Smooth muscle cell (in vitro differentiated cells): ENCODE data around the gene NRP1. TPM values are rescaled to one million over a fixed set of nuclear protein-coding genes. Genes with fewer than 3 reads are reported as not detected.
A peak's percentile ranks its signal among the peaks of the same experiment; 100 is the strongest.

Experiments used
- DNase-seq: peaks from one replicate; lab custom pipeline; 2025; ENCODE audit not compliant: unreplicated experiment; lab: John Stamatoyannopoulos, UW
- H2AFZ ChIP-seq: fragments of 200-600 bp; sonication (generic); 2 replicates; pipeline ENCODE4 v1.6.0; 2016; ENCODE audit warnings: antibody characterized with exemption, low read depth, mild to moderate bottlenecking
- H3F3A ChIP-seq: fragments of 200-600 bp; sonication (generic); 2 replicates; pipeline ENCODE4 v1.6.0; 2017; ENCODE audit warnings: antibody characterized with exemption, low read depth
- H3K27ac ChIP-seq: fragments of 200-600 bp; sonication (generic); 2 replicates; pipeline ENCODE4 v1.5.1; 2016; ENCODE audit warnings: low read depth, mild to moderate bottlenecking
- H3K27me3 ChIP-seq: fragments of 200-600 bp; sonication (generic); 2 replicates; pipeline ENCODE4 v1.6.1; 2016; ENCODE audit warnings: low read depth, mild to moderate bottlenecking
- H3K36me3 ChIP-seq: fragments of 200-600 bp; sonication (generic); 2 replicates; pipeline ENCODE4 v1.5.1; 2016; ENCODE audit warnings: low read depth
- H3K4me1 ChIP-seq: fragments of 200-600 bp; sonication (generic); 2 replicates; pipeline ENCODE4 v1.5.1; 2016; ENCODE audit warnings: low read depth
- H3K4me2 ChIP-seq: fragments of 200-600 bp; sonication (generic); 2 replicates; pipeline ENCODE4 v1.6.0; 2016; ENCODE audit warnings: mild to moderate bottlenecking
- H3K4me3 ChIP-seq: fragments of 200-600 bp; sonication (generic); 2 replicates; pipeline ENCODE4 v1.5.1; 2016; ENCODE audit warnings: mild to moderate bottlenecking
- H3K79me2 ChIP-seq: fragments of 200-600 bp; sonication (generic); 2 replicates; pipeline ENCODE4 v1.6.0; 2016; ENCODE audit warnings: low read depth, mild to moderate bottlenecking
- H3K9ac ChIP-seq: fragments of 200-600 bp; sonication (generic); 2 replicates; pipeline ENCODE4 v1.6.0; 2016; ENCODE audit warnings: low read depth
- H3K9me3 ChIP-seq: fragments of 200-600 bp; sonication (generic); replicated peaks from 2 replicates; pipeline ENCODE4 v1.5.1; 2016; ENCODE audit warnings: low read depth
- H4K20me1 ChIP-seq: fragments of 200-600 bp; sonication (generic); 2 replicates; pipeline ENCODE4 v1.6.0; 2016; ENCODE audit warnings: low read depth
- CTCF ChIP-seq: fragments of 200-600 bp; sonication (generic); IDR thresholded peaks from 2 replicates; pipeline ENCODE4 v1.5.1; 2017; ENCODE audit warnings: borderline replicate concordance, mild to moderate bottlenecking, antibody characterized with exemption; ENCODE audit not compliant: insufficient read depth, poor library complexity, severe bottlenecking
- WGBS: methylation state at CpG from one replicate; pipeline ENCODE4 v1.1.7; 2016; ENCODE audit warnings: low lambda C conversion rate; 5-methylcytosine and 5-hydroxymethylcytosine counted together
- polyA plus RNA-seq: library from polyadenylated mRNA; unstranded; fragments of >200 nt; fragmentation: Nextera tagmentation; extraction: Ambion mirVana; gene quantifications from 2 replicates; pipeline ENCODE4 v1.2.1, GENCODE V29; 2016
- total RNA-seq: library from RNA; depleted of rRNA; stranded (reverse); fragments of >200 nt; gene quantifications from 2 replicates; pipeline ENCODE4 v1.2.3, GENCODE V29; 2014

NRP1 gene
- total and polyA plus RNA-seq, 2 experiments from 2014 or later, result 74.8 to 80.4 TPM

DNA sequence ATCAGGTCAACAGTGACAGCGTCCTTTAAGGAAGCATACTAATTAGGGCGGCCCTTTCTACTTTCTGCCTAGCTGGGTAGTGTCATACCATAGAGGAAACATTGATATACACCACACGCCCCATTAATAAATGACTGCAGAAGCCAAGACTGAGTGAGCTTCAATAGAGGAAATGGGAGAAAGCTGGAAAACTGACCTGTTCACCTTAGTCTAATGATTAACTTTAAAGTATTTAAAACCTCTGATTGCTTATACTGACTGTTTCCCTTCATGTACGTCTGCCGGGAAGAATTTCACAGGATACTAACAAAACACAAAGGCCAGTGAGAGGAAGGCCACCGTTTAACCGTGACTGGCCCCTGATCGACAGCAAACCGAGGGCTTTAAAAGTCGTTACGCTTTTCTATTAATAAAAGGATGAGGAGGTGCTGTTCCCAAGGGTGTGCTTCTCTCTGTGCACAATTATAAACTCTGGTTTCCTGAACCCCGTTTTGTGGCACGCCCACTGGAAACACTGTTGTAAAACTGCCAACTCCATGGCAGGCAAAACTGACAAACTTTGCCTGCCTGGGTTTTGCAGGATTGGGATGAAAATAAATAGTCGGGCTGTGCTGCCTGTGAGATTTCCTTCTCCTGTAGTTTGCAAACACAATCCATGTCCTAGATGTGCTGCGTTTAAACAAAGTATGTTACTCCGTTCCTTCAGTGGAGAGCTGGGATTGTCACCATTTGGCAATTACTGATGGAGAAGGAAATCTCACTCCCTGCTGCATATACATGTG lies 137.6 kb downstream of the NRP1 start:
- Histone ChIP-seq H4K20me1 (no peaks in the 10 kb centered on the region), H3K36me3 (no peaks in the 10 kb centered on the region), H2AFZ (no peak overlapping the region), H3K4me2 (no peak overlapping the region), H3K9me3 (no peaks in the 10 kb centered on the region), H3K27ac (peak overlapping the region; percentile 20), H3F3A (peaks cover 28% of the 10 kb centered on the region), H3K9ac (no peak overlapping the region), H3K79me2 (no peaks in the 10 kb centered on the region), H3K4me3 (no peak overlapping the region), H3K27me3 (no peaks in the 10 kb centered on the region), H3K4me1 (peaks cover 11% of the 10 kb centered on the region)
- TF ChIP-seq CTCF, result no peak
- DNase-seq, result no peak
- 79% methylated on average over 16 of the region's 16 CpGs for WGBS

DNA sequence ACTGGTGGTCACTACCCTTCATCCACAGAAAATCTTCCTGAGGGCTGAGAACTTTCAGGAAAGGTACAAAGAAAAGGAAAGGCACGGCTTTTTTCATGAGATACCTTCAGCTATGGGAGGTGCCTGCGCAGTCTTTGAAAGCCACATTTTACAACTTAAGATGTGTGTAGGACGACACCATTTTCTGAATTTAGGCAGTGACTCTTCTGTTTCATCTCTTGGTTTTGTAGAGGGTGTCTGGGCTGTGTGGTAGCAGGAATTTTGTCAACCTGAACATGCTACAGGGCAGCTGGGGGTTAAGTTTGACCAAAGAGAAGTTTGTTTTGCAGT lies 138.1 kb downstream of the NRP1 start:
- Histone ChIP-seq H3K27me3 (no peaks in the 10 kb centered on the region), H3K4me1 (peaks cover 11% of the 10 kb centered on the region), H3K4me2 (no peak overlapping the region), H2AFZ (no peak overlapping the region), H3K4me3 (no peak overlapping the region), H3K79me2 (no peaks in the 10 kb centered on the region), H3K9me3 (no peaks in the 10 kb centered on the region), H4K20me1 (no peaks in the 10 kb centered on the region), H3K9ac (no peak overlapping the region), H3F3A (peaks cover 28% of the 10 kb centered on the region), H3K27ac (peak overlapping the region; percentile 20), H3K36me3 (no peaks in the 10 kb centered on the region)
- DNase-seq, result no peak
- WGBS, result 96% methylated on average over 3 of the region's 3 CpGs
- no peak for TF ChIP-seq CTCF

DNA sequence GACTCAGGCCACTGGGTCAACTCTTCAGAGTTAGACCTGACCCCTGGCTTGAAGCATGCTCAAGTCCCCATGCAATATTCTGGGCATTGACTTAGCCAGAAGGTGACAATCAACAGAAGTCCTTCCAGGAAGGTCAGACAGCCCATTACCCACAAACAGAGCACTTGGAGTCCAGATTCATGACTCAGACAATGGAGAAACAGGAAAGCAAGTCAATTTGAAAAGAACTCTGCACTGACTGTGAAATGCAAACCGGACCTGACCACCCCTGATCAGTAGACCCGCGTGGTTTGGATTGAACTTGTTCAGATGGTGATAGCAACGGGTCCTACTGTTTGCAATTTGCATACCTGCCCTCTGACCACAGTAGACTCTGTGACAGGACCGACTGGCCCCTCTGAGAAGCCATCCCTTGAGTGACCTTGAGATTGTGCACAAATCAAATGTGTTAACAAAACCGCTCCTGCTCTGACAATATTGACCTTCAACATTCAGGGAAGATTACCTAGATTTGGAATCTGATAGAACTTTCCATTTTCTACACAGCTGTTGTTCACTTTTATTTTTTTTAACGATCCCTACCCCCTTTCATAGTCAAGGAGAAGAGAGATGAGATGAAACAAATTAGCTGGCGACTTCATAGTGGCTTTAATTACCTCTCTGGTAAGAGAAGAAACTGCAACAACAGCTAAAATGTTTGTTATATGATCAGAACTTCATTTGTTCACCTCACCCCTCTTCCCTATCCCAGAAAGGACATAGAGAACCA lies 138.7 kb downstream of the NRP1 start:
- Histone ChIP-seq H3K36me3 (no peaks in the 10 kb centered on the region), H3K27ac (peak overlapping the region; percentile 20)

More for the DNA sequence above, 138.7 kb downstream of the NRP1 start:
- no peaks in the 10 kb centered on the region for H4K20me1 ChIP-seq
- H3K4me2 ChIP-seq, result no peak overlapping the region
- DNase-seq, result no peak
- no peaks in the 10 kb centered on the region for H3K27me3 ChIP-seq
- H2AFZ ChIP-seq, result no peak overlapping the region
- peaks cover 28% of the 10 kb centered on the region for H3F3A ChIP-seq
- H3K4me3 ChIP-seq, result no peak overlapping the region
- H3K9me3 ChIP-seq, result no peaks in the 10 kb centered on the region
- 77% methylated on average over 8 of the region's 8 CpGs for WGBS
- H3K4me1 ChIP-seq, result peaks cover 11% of the 10 kb centered on the region
- TF ChIP-seq CTCF, result no peak
- no peak overlapping the region for H3K9ac ChIP-seq
- no peaks in the 10 kb centered on the region for H3K79me2 ChIP-seq
